ENCODE data around the gene THSD4. TPM values are rescaled to one million over a fixed set of nuclear protein-coding genes. Genes with fewer than 3 reads are reported as not detected.

THSD4 gene
- polyA plus RNA-seq, 1 experiment, result 18.8 TPM

- H3K36me3 ChIP-seq (ENCODE audit: control insufficient read depth, insufficient read depth, low read length), result peaks cover 3% of the 10 kb centered on the region
- TF ChIP-seq, protein P1, sequence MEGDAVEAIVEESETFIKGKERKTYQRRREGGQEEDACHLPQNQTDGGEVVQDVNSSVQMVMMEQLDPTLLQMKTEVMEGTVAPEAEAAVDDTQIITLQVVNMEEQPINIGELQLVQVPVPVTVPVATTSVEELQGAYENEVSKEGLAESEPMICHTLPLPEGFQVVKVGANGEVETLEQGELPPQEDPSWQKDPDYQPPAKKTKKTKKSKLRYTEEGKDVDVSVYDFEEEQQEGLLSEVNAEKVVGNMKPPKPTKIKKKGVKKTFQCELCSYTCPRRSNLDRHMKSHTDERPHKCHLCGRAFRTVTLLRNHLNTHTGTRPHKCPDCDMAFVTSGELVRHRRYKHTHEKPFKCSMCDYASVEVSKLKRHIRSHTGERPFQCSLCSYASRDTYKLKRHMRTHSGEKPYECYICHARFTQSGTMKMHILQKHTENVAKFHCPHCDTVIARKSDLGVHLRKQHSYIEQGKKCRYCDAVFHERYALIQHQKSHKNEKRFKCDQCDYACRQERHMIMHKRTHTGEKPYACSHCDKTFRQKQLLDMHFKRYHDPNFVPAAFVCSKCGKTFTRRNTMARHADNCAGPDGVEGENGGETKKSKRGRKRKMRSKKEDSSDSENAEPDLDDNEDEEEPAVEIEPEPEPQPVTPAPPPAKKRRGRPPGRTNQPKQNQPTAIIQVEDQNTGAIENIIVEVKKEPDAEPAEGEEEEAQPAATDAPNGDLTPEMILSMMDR (IDR thresholded peaks at IDR 0.05; ENCODE audit: insufficient read depth, low read depth, low read length), result no peak
- ChIA-PET POLR2A (no interaction called here), CTCF (interaction anchor here (1.6 kb wide), 1 partner anchor 10 kb away, joined by 4 read pairs; no protein-coding TSS in a partner anchor)
- no peaks in the 10 kb centered on the region for H3K27me3 ChIP-seq (ENCODE audit: control insufficient read depth, insufficient read depth, low read length)
- DNase-seq (ENCODE audit: low read depth), result no peak
- no peak overlapping the region for H3K4me3 ChIP-seq (ENCODE audit: low read depth, low read length)
Measured at GRCh38 chr15:71232411-71232810, 117.1 kb downstream of the THSD4 start.

DNA sequence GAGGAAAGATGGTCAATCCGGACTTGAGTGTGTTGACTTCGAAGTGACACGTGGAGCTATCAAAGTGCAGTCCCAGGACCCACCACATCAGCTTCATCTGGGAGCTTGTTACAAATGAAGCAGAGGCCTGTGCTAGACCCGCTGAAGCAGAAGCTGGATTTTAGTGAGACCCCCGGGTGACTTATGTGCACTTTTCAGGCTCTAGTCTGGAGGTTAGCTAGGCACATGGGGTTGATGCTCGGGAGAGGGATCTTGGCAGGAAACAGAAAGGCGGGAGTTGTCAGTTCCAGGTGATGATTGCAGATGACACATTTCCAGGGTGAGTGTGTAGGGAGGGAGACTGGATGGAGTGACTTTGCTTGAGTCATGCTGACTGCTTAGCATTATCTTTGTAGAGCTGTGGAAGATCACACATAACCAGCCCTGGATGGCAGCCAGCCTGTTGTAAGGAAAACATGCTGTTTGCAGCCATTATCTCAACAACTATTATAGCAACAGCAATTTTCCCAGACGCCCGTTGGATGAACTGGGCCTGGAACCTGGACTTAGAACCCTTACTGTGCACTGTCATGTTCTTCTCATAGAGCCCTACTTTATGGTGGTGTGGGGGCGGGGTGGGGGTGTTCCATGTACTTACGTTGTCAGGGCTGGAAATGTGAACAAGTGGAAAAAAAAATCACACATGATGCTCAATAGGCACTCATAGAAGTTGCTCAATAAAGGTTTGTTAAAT is 122.4 kb downstream of the THSD4 start:
- peak; percentile 63 for DNase-seq (ENCODE audit: low read depth)
- H3K27me3 ChIP-seq (ENCODE audit: control insufficient read depth, insufficient read depth, low read length), result no peaks in the 10 kb centered on the region
- no peak overlapping the region for H3K4me3 ChIP-seq (ENCODE audit: low read depth, low read length)
- TF ChIP-seq, protein P1 (IDR thresholded peaks at IDR 0.05; ENCODE audit: insufficient read depth, low read depth, low read length), result no peak
- H3K36me3 ChIP-seq (ENCODE audit: control insufficient read depth, insufficient read depth, low read length), result peaks cover 2% of the 10 kb centered on the region
- ChIA-PET CTCF (interaction anchor here (0.8 to 1.0 kb wide), 2 partner anchors 15 to 122 kb away, joined by 3 read pairs; partner anchors contain the start of gene THSD4), POLR2A (no interaction called here)

- H3K4me3 ChIP-seq (ENCODE audit: low read depth, low read length), result no peak overlapping the region
- no peak for DNase-seq (ENCODE audit: low read depth)
- H3K27me3 ChIP-seq (ENCODE audit: control insufficient read depth, insufficient read depth, low read length), result no peaks in the 10 kb centered on the region
- POLR2A ChIA-PET, result no interaction called here
- peaks cover 3% of the 10 kb centered on the region for H3K36me3 ChIP-seq (ENCODE audit: control insufficient read depth, insufficient read depth, low read length)
- CTCF ChIA-PET, result interaction anchor here (1.8 kb wide), 1 partner anchor 9 kb away, joined by 4 read pairs; no protein-coding TSS in a partner anchor
- TF ChIP-seq, protein P1 (IDR thresholded peaks at IDR 0.05; ENCODE audit: insufficient read depth, low read depth, low read length), result no peak
Measured at GRCh38 chr15:71238926-71239325, 123.7 kb downstream of the THSD4 start.

GRCh38 chr15:71239592-71240364 is 124.5 kb downstream of the THSD4 start:
- POLR2A ChIA-PET, result no interaction called here
- DNase-seq (ENCODE audit: low read depth), result no peak
- CTCF ChIA-PET, result interaction anchor here (1.7 to 1.8 kb wide), 2 partner anchors 9 to 18 kb away, joined by 4 to 5 read pairs; no protein-coding TSS in a partner anchor
- Histone ChIP-seq H3K27me3 (ENCODE audit: control insufficient read depth, insufficient read depth, low read length) (no peaks in the 10 kb centered on the region), H3K36me3 (ENCODE audit: control insufficient read depth, insufficient read depth, low read length) (peaks cover 3% of the 10 kb centered on the region), H3K4me3 (ENCODE audit: low read depth, low read length) (no peak overlapping the region)
- TF ChIP-seq, protein P1 (IDR thresholded peaks at IDR 0.05; ENCODE audit: insufficient read depth, low read depth, low read length), result no peak

DNA sequence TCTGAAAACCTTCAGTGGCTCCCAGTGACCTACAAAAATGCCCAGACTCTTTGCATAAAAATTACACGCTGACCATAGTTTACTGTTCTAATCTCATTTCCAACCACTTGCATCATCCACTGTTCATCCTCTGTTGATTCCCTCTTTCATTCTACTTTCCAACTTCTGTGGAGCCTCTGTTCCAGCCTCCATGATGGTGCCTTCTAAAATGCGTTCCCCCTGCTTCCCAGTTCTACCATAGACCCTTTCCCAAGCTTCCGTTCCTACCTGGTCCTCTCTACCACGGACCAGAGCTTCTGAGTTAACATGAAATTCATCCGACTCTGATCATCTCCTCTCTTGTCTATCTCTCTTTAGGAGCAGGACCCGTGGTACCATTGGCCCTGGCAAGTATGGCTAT is 127.0 kb downstream of the THSD4 start:
- DNase-seq (ENCODE audit: low read depth), result no peak
- Histone ChIP-seq H3K27me3 (ENCODE audit: control insufficient read depth, insufficient read depth, low read length) (no peaks in the 10 kb centered on the region), H3K4me3 (ENCODE audit: low read depth, low read length) (no peak overlapping the region), H3K36me3 (ENCODE audit: control insufficient read depth, insufficient read depth, low read length) (peaks cover 8% of the 10 kb centered on the region)
- POLR2A ChIA-PET, result no interaction called here
- TF ChIP-seq, protein P1 (IDR thresholded peaks at IDR 0.05; ENCODE audit: insufficient read depth, low read depth, low read length), result no peak
- CTCF ChIA-PET, result interaction anchor here (1.5 to 1.8 kb wide), 2 partner anchors 10 to 23 kb away, joined by 4 to 5 read pairs; no protein-coding TSS in a partner anchor

All from BJ (cell line).